ENCODE data around the gene PTPN11.
"Not testable (repeated sequence)": the region's sequence is repeated elsewhere in the genome, so short reads cannot be mapped to it uniquely, and the experiment has no call there.

Gene PTPN11

DNA sequence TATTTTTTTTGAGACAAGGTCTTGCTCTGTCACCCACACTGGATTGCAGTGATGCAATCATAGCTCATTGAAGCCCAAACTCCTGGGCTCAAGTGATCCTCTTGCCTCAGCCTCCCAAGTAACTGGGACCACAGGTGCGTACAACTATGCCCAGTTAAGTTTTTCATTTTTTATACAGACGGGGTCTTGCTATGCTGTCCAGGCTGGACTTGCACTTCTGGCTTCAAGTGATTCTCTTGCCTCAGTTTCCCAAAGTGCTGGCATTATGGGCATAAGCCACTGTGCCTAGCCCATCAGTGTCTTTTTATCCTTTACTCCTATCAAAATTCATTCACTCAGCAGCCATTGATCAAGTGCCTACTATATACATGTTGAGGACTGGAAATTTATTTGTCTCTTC lies 9.0 kb downstream of the PTPN11 start:
- Histone ChIP-seq H3K27me3 (ENCODE audit: control insufficient read depth, insufficient read depth, low read length) (no peaks in the 10 kb centered on the region), H3K36me3 (ENCODE audit: control insufficient read depth, insufficient read depth, low read length) (peaks cover 3% of the 10 kb centered on the region; the same call in 1 of the 2 replicates), H3K9ac (ENCODE audit: low read length) (no peak overlapping the region), H3K9me3 (ENCODE audit: control insufficient read depth, insufficient read depth, low read depth, low read length) (no peaks in the 10 kb centered on the region), H3K4me1 (ENCODE audit: control insufficient read depth, insufficient read depth, low read length) (no peaks in the 10 kb centered on the region), H3K4me3 (ENCODE audit: low read depth, low read length) (no peak overlapping the region), H3K27ac (ENCODE audit: low read depth, low read length) (no peak overlapping the region)

DNA sequence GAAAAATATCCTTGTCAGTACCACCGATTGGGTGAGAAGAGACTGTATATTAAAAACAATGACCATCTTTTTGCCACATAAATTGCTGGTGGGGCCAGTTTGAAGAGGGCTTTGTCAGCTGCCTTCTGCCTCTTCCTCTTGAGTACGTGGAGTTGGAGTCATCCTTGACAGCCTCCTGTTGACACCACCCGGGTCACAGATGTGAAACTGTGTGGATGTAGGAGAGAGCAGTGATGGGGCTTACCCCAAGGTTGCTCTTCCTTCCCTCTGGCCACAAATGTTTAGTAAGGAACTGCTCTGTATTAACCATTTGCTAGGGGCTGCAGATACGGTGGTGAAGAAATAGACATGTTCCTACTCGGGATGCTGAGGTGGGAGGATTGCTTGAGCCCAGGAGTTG lies 12.2 kb downstream of the PTPN11 start:
- Histone ChIP-seq H3K9me3 (ENCODE audit: control insufficient read depth, insufficient read depth, low read depth, low read length) (no peaks in the 10 kb centered on the region), H3K4me1 (ENCODE audit: control insufficient read depth, insufficient read depth, low read length) (no peaks in the 10 kb centered on the region), H3K27me3 (ENCODE audit: control insufficient read depth, insufficient read depth, low read length) (no peaks in the 10 kb centered on the region), H3K9ac (ENCODE audit: low read length) (no peak overlapping the region), H3K4me3 (ENCODE audit: low read depth, low read length) (no peak overlapping the region), H3K36me3 (ENCODE audit: control insufficient read depth, insufficient read depth, low read length) (peaks cover 3% of the 10 kb centered on the region), H3K27ac (ENCODE audit: low read depth, low read length) (no peak overlapping the region)

DNA sequence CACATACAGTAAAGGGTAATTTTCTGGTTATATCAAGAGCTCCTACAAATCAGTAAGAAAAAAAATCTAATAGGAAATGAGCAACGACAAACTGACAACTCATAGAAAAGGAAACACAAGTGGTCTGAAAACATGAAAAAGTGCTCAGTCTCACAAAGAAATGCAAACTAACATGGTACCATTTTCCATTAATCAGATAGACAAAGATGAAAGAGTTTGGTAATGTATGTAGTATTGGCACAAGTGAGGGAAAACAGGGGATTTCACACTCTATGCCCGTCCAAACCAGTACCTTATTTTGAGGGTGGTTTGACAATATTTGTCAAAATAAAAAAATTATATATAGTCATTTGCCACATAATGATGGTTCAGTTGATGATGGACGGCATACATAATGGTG lies 13.2 kb downstream of the PTPN11 start:
- H3K4me1 ChIP-seq (ENCODE audit: control insufficient read depth, insufficient read depth, low read length): no peaks in the 10 kb centered on the region
- H3K27me3 ChIP-seq (ENCODE audit: control insufficient read depth, insufficient read depth, low read length): no peaks in the 10 kb centered on the region
- H3K9me3 ChIP-seq (ENCODE audit: control insufficient read depth, insufficient read depth, low read depth, low read length): no peaks in the 10 kb centered on the region
- no peak overlapping the region for H3K9ac ChIP-seq (ENCODE audit: low read length)
- peaks cover 3% of the 10 kb centered on the region for H3K36me3 ChIP-seq (ENCODE audit: control insufficient read depth, insufficient read depth, low read length)
- H3K27ac ChIP-seq (ENCODE audit: low read depth, low read length): no peak overlapping the region
- no peak overlapping the region for H3K4me3 ChIP-seq (ENCODE audit: low read depth, low read length)

DNA sequence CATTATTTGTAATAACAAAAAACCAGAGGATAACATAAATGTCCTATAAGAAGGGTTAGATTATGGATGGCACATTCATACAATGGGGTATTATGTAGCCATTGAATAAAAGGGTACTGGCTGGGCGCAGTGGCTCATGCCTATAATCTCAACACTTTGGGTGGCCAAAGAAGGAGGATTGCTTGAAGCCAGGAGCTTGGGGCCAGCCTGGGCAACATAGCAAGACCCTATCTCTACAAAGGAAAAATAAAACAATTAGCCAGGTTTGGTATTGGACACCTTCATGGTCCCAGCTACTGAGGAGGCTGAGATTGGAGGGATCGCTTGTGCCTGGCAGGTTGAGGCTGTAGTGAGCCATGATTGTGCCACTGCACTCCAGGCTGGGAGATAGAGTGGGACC lies 14.8 kb downstream of the PTPN11 start:
- Histone ChIP-seq H3K27me3 (ENCODE audit: control insufficient read depth, insufficient read depth, low read length) (no peaks in the 10 kb centered on the region), H3K36me3 (ENCODE audit: control insufficient read depth, insufficient read depth, low read length) (peaks cover 3% of the 10 kb centered on the region), H3K9ac (ENCODE audit: low read length) (no peak overlapping the region), H3K9me3 (ENCODE audit: control insufficient read depth, insufficient read depth, low read depth, low read length) (no peaks in the 10 kb centered on the region), H3K4me1 (ENCODE audit: control insufficient read depth, insufficient read depth, low read length) (no peaks in the 10 kb centered on the region), H3K27ac (ENCODE audit: low read depth, low read length) (no peak overlapping the region), H3K4me3 (ENCODE audit: low read depth, low read length) (no peak overlapping the region)

DNA sequence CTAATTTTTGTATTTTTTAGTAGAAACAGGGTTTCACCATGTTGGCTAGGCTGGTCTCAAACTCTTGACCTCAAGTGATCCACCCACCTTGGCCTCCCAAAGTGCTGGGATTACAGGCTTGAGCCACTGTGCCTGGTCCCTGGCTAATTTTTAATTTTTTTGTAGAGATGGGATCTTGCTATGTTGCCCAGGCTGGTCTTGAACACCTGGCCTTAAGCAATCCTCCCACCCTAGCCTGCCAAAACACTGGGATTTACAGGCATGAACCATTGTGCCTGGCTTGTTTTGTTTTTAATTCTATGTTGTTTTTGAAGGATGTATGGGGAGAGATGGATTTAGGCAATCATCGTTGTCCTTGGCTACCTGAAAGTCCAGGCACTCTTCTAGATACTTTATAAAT lies 19.9 kb downstream of the PTPN11 start:
- not testable (repeated sequence) for H3K9ac ChIP-seq (ENCODE audit: low read length); H3K27me3 ChIP-seq (ENCODE audit: control insufficient read depth, insufficient read depth, low read length); H3K27ac ChIP-seq (ENCODE audit: low read depth, low read length); H3K36me3 ChIP-seq (ENCODE audit: control insufficient read depth, insufficient read depth, low read length); H3K9me3 ChIP-seq (ENCODE audit: control insufficient read depth, insufficient read depth, low read depth, low read length); H3K4me3 ChIP-seq (ENCODE audit: low read depth, low read length); H3K4me1 ChIP-seq (ENCODE audit: control insufficient read depth, insufficient read depth, low read length)

DNA sequence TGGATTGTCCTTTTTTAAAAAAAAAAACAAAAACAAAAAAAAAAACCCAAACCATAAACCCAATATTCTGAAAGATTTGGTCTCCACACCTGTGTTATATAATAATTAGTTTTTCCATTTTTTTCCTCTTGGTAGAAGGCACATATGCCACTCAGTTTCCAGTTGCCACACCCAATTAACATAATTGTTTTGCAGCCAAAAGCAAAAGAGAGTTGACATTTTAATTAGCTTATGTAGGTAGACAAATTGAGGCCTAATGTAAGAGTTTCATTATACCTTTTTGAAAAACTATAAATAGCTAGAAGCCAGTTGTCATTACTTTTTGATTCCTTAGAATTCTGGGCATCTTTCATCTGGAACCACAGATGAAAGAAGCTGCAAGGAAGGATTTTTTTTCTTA lies 21.0 kb downstream of the PTPN11 start:
- H3K9ac ChIP-seq (ENCODE audit: low read length): no peak overlapping the region
- no peaks in the 10 kb centered on the region for H3K9me3 ChIP-seq (ENCODE audit: control insufficient read depth, insufficient read depth, low read depth, low read length)
- no peak overlapping the region for H3K27ac ChIP-seq (ENCODE audit: low read depth, low read length)
- H3K36me3 ChIP-seq (ENCODE audit: control insufficient read depth, insufficient read depth, low read length): peaks cover 4% of the 10 kb centered on the region; the same call in 1 of the 2 replicates
- H3K27me3 ChIP-seq (ENCODE audit: control insufficient read depth, insufficient read depth, low read length): no peaks in the 10 kb centered on the region
- no peak overlapping the region for H3K4me3 ChIP-seq (ENCODE audit: low read depth, low read length)
- H3K4me1 ChIP-seq (ENCODE audit: control insufficient read depth, insufficient read depth, low read length): no peaks in the 10 kb centered on the region

DNA sequence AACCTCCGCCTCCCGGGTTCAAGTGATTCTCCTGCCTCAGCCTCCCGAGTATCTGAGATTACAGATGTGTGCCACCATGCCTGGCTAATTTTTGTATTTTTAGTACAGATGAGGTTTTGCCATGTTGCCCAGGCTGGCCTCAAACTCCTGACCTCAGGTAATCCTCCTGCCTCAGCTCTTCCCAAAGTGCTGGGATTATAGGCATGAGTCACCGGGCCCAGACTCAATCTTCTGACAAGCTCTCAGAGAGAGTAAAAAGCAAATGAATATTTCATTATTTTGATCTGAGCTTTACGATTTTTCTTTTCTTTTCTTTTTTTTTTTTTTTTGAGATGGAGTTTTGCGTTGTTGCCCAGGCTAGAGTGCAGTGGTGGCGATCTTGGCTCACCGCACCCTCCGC lies 21.9 kb downstream of the PTPN11 start:
- H3K27ac ChIP-seq (ENCODE audit: low read depth, low read length); H3K27me3 ChIP-seq (ENCODE audit: control insufficient read depth, insufficient read depth, low read length); H3K4me1 ChIP-seq (ENCODE audit: control insufficient read depth, insufficient read depth, low read length); H3K4me3 ChIP-seq (ENCODE audit: low read depth, low read length); H3K9ac ChIP-seq (ENCODE audit: low read length); H3K36me3 ChIP-seq (ENCODE audit: control insufficient read depth, insufficient read depth, low read length); H3K9me3 ChIP-seq (ENCODE audit: control insufficient read depth, insufficient read depth, low read depth, low read length): not testable (repeated sequence)

DNA sequence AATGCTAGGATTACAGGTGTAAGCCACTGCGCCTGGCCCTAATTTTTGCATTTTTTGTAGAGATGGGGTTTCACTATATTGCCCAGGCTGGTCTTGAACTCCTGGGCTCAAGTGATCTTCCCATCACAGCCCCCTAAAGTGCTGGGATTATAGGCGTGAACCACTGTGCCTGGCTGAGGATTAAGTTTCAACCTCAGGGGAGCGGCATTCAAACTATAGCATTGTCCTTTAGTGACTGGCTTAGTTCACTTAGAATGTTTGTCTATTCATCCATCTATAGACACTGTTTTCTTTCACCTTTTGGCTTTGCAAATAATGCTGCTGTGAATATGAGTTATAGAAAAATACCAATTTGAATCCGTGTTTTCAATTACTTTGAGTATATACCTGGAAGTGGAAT lies 25.2 kb downstream of the PTPN11 start:
- H3K4me1 ChIP-seq (ENCODE audit: control insufficient read depth, insufficient read depth, low read length): no peaks in the 10 kb centered on the region
- no peak overlapping the region for H3K27ac ChIP-seq (ENCODE audit: low read depth, low read length)
- no peak overlapping the region for H3K9ac ChIP-seq (ENCODE audit: low read length)
- no peaks in the 10 kb centered on the region for H3K9me3 ChIP-seq (ENCODE audit: control insufficient read depth, insufficient read depth, low read depth, low read length)
- H3K36me3 ChIP-seq (ENCODE audit: control insufficient read depth, insufficient read depth, low read length): peaks cover 29% of the 10 kb centered on the region
- H3K4me3 ChIP-seq (ENCODE audit: low read depth, low read length): no peak overlapping the region
- H3K27me3 ChIP-seq (ENCODE audit: control insufficient read depth, insufficient read depth, low read length): no peaks in the 10 kb centered on the region

DNA sequence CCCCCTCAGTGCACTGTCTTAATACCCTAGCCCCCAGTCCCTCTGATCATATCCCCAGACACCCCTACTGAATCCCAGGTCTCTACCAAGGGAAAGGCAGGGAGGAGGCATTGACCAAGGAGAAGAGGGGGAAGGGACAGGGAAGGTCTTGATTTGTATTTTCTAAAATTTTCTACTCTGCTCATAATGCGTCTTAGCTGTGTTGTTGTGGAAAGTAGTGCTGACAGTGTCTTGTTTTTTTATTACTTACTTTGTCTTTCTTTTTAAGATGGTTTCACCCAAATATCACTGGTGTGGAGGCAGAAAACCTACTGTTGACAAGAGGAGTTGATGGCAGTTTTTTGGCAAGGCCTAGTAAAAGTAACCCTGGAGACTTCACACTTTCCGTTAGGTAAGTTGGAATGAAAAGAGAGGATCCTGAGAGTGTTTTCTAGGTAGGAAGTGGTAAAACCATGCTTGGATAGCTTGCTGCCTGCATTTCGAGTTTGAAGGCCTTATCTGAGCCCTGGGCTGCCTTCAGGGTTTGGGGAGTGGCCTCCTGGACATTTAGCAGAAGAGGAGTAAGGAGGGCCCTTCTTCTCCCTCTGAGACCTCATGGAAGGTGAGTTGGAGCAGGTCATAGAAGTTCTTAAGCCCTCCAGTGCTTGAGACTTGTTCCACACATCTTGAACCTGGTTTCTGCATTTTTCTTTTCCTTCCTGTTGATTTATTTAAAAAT lies 27.4 kb downstream of the PTPN11 start:
- H3K27ac ChIP-seq (ENCODE audit: low read depth, low read length): no peak overlapping the region

DNA sequence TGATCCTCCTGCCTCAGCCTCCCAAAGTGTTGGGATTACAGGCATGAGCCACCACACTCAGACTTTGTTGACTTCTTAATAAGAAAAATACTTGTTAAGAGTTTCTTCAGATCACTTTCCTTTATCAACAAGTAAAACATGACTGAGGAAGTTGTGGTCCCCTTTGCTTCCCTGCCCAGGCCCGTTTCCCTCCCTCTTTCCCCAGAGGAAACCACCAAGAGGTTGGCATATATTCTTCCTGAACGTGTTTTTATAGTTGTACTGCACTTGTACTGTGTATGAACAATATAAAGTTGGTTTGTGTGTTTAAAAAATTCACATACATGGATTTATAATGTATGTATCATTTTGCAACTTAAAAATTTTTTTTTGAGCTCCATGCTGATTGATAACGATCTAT lies 28.4 kb downstream of the PTPN11 start:
- Histone ChIP-seq H3K9me3 (ENCODE audit: control insufficient read depth, insufficient read depth, low read depth, low read length) (no peaks in the 10 kb centered on the region), H3K9ac (ENCODE audit: low read length) (no peak overlapping the region), H3K36me3 (ENCODE audit: control insufficient read depth, insufficient read depth, low read length) (peaks cover 55% of the 10 kb centered on the region), H3K27ac (ENCODE audit: low read depth, low read length) (no peak overlapping the region), H3K4me1 (ENCODE audit: control insufficient read depth, insufficient read depth, low read length) (no peaks in the 10 kb centered on the region), H3K4me3 (ENCODE audit: low read depth, low read length) (no peak overlapping the region), H3K27me3 (ENCODE audit: control insufficient read depth, insufficient read depth, low read length) (no peaks in the 10 kb centered on the region)

More for the DNA sequence above, 27.4 kb downstream of the PTPN11 start:
- Histone ChIP-seq H3K27me3 (ENCODE audit: control insufficient read depth, insufficient read depth, low read length) (no peaks in the 10 kb centered on the region), H3K4me3 (ENCODE audit: low read depth, low read length) (no peak overlapping the region), H3K36me3 (ENCODE audit: control insufficient read depth, insufficient read depth, low read length) (peaks cover 50% of the 10 kb centered on the region), H3K4me1 (ENCODE audit: control insufficient read depth, insufficient read depth, low read length) (no peaks in the 10 kb centered on the region), H3K9ac (ENCODE audit: low read length) (no peak overlapping the region), H3K9me3 (ENCODE audit: control insufficient read depth, insufficient read depth, low read depth, low read length) (no peaks in the 10 kb centered on the region)

DNA sequence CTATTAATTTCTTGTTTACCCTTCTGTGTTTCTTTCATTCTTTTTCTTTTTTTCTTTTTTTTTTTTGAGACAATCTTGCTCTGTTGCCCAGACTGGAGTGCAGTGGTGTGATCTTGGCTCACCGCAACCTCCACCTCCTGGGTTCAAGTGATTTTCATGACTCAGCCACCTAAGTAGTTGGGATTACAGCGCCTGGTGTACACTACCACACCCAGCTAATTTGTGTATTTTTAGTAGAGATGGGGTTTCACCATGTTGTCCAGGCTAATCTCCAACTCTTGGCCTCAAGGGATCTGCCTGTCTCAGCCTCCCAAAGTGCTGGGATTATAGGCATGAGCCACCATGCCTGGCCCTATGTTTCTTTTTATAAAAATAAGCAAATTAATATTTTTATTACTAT lies 29.4 kb downstream of the PTPN11 start:
- not testable (repeated sequence) for H3K27ac ChIP-seq (ENCODE audit: low read depth, low read length)

DNA sequence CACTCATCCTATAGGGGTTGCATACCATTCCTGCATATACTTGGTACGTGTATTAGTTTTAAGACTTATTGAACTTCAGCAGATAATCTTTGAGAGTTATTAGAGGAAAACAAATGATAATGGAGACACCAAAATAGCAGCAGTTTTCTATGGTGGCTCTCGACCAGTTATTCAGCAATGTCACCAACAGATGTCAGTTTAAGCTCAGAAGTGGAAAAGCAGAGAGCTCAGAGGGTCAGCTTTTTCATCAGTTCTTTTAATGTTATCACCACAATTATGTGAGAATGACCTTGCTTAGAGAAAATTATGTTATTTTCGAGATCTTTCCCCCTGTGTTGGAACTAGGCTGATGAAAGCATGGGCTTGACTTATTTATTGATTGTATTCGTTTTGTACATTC lies 32.0 kb downstream of the PTPN11 start:
- peaks cover 83% of the 10 kb centered on the region for H3K36me3 ChIP-seq (ENCODE audit: control insufficient read depth, insufficient read depth, low read length)
- no peaks in the 10 kb centered on the region for H3K4me1 ChIP-seq (ENCODE audit: control insufficient read depth, insufficient read depth, low read length)
- H3K9me3 ChIP-seq (ENCODE audit: control insufficient read depth, insufficient read depth, low read depth, low read length): no peaks in the 10 kb centered on the region
- no peak overlapping the region for H3K9ac ChIP-seq (ENCODE audit: low read length)
- no peak overlapping the region for H3K27ac ChIP-seq (ENCODE audit: low read depth, low read length)
- H3K4me3 ChIP-seq (ENCODE audit: low read depth, low read length): no peak overlapping the region
- no peaks in the 10 kb centered on the region for H3K27me3 ChIP-seq (ENCODE audit: control insufficient read depth, insufficient read depth, low read length)

More for the DNA sequence above, 29.4 kb downstream of the PTPN11 start:
- H3K27me3 ChIP-seq (ENCODE audit: control insufficient read depth, insufficient read depth, low read length); H3K4me1 ChIP-seq (ENCODE audit: control insufficient read depth, insufficient read depth, low read length); H3K9me3 ChIP-seq (ENCODE audit: control insufficient read depth, insufficient read depth, low read depth, low read length); H3K4me3 ChIP-seq (ENCODE audit: low read depth, low read length); H3K9ac ChIP-seq (ENCODE audit: low read length): not testable (repeated sequence)
- H3K36me3 ChIP-seq (ENCODE audit: control insufficient read depth, insufficient read depth, low read length): peaks cover 59% of the 10 kb centered on the region
